MV-4-11 (cell line): Measurements from ENCODE around the gene POLR3H.
A peak's percentile ranks its signal among the peaks of the same experiment; 100 is the strongest.

Experiments used
- DNase-seq: peaks from one replicate; lab custom pipeline; 2025; lab: John Stamatoyannopoulos, UW

Gene POLR3H

GRCh38 chr22:41535244-41535643, 9.0 kb downstream of the POLR3H start:
- DNase-seq: peak; percentile 45

- DNase-seq: no peak
Measured at GRCh38 chr22:41534219-41534618, 10.1 kb downstream of the POLR3H start.

GRCh38 chr22:41532908-41533825, 11.1 kb downstream of the POLR3H start:
- DNase-seq: peak; percentile 46

DNA sequence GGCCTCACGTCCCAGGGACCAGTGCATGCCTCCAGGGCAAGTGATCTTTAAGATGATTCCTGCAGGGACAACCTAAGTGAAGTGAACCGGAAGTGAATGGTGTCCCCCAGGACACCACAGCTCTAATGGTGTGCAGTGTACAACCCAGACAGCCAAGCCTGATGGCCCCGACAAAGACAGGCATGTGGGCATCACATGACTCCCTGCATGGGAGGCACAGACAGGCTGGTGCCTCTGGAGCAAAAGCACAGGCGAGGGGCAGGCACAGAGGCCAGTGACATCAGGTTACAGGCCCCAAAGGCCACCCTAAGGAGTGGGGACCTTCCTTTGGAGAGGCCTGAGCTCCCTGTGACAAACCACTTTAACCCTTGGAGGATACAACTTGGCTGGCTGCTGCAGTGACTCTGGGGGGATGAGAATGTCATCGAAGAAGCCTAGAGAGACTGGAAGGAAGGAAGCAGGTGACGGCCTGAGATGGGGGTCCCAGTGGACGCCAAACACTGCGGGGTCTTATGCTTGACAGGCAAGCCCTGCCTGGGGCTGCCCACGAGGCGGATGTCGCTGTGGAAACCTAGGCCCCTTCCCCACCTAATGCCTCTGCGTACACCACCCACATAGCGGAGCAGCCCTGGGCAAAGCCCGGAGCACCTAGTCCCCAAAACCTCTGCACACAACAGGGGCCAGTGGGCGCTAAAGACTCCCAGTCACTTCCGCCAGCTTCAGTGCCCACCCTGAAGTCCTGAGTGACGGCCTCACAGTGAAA, 12.4 kb downstream of the POLR3H start:
- no peak for DNase-seq

DNA sequence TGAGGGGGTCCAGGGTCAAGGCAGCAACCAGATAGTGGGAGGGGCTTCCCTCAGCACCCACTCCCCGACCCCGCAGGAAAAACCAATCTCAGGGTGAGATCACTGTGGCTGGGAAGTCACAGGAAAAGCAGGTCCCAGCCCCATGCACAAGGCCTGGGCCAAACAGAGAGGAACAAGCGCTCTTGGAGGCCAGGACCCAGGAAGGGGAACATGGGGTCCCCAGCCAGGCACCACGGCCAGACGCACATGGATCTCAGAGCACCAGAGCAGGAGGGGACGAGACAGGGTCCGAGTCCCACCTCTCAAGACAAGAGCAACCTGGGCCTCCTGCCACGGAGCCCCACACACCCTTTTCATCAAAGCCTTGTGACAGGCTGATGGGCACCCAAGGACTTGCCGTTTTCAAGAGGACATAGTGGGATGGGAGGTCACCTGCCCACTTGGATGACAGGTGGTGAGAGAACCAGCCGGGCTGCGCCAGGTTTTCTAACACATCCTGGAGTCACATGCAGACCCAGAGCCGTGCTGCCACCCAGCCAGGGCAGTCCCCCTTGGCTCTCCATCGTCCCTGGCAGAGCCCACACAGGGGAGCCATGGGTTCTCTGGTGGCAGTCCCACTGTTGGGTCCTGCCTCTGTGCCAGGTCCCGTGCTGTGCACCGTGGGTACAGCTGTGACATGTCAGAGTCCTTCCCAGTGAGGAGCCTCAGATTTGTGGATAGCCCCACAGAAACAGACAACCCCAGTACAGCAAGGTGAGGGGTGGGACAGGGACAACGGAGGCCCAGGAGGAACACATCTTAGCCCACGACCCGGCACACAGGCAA, 13.2 kb downstream of the POLR3H start:
- no peak for DNase-seq

DNA sequence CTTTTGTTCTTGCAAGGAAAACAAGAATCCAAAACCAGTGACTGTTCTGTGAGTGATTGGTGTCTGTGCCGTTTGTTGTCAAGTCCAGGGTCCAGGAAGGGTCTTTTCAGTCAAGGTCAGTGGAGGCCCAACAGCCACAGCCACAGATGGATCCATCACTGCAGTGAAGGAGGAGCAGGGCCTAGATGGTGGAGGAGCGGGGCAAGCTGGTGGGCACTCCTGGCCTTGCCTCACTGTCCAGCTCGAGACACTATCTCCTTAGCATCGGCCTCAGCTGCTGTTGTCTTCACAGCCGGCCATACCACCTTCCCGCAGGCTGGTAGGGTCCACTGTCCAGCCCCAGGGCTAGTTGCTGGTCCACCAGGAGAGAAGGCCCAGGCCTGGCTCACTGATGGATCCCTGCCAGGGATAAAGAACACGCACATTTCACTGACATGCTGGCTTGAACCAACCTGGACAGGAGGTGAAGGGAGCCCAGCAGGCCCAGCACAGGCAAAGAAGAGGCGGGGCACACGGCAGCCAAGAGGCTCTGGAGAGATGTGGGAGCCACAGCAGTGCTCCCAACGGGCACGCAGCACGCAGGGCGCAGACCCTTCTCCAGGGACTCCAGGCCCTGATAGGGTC, 15.2 kb downstream of the POLR3H start:
- DNase-seq: no peak

DNA sequence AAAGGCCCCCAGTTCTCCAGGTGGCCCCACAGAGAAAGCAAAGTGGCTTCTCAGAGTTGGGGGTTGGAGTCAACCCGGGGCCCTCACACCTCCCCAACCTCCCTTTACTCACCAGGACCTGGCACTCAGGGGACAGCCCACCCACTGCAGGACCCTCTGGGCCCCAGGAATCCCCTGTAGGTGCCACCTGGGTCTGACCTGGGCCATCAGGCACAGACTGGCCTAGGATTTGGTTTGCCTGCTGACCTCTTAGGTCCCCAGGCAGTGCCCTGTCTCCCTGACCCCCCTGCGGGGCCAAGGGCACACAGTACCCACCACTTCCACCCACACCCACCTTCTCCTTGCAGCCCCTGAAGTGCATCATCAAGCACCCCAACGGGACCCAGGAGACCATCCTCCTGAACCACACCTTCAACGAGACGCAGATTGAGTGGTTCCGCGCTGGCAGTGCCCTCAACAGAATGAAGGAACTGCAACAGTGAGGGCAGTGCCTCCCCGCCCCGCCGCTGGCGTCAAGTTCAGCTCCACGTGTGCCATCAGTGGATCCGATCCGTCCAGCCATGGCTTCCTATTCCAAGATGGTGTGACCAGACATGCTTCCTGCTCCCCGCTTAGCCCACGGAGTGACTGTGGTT, 16.0 kb downstream of the POLR3H start:
- DNase-seq: no peak

- DNase-seq: peak; percentile 23
Measured at GRCh38 chr22:41526830-41527799, 17.2 kb downstream of the POLR3H start.

DNA sequence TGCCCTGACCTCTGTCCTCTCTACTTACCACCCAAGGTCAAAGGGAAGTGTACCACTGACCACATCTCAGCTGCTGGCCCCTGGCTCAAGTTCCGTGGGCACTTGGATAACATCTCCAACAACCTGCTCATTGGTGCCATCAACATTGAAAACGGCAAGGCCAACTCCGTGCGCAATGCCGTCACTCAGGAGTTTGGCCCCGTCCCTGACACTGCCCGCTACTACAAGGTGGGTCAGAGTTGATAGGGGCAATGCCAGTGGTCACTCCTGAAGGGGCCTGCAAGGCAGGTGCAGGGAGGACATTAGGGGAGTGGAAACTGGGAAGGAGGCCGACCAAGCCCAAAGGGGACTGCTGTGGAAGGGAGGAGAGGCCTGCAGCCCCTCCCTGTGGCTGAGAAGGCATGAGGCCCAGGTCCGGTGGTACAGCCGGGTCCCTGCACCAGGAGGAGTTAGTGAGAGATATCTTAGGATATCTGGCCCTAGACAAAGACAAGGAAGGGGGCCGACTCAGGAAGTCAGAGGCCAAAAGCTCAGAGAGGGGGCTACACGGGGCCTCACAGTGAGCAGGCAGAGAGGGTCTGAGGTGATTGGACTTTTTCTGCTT, 17.9 kb downstream of the POLR3H start:
- no peak for DNase-seq

DNA sequence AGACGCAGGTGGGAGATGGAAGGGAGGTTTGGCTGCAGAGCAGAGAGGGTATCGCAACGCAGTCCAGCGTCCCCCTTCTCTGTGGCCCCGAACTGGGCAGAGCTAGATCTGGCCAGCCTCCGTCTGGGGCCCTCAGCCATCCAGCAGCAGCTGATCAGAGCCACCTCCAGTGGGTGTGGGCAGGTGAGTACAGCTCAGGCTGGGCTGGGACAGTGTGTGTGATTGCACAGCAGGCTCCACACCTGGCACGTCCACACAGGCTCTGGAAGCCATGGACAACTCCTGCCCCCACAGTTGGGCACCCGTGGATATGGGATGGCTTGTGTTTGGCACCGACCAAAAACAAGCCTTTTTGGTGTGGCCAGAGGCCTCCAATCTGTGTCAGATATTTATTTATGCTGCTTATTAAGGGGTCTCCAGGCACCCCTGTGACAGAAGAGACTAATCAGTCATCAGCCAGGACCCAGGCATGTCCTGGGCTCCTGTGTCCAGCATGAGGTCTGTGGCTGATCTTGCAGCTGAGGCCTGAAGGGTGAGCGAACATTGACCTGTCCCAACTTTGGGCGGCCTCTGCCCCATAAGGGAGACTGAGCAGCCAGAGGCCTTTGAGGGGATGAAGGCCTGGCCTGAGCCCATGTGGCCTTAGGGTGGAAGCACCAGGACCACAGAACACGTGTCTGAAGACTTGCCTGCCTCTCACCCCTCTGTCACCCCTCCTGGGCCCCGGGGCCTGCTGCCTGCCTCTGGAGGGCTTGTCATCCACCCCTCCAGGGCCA, 18.6 kb downstream of the POLR3H start:
- DNase-seq: no peak

- DNase-seq: peak; percentile 48
Measured at GRCh38 chr22:41524809-41525449, 19.3 kb downstream of the POLR3H start.

- no peak for DNase-seq
Measured at GRCh38 chr22:41524251-41524661, 20.0 kb downstream of the POLR3H start.

DNA sequence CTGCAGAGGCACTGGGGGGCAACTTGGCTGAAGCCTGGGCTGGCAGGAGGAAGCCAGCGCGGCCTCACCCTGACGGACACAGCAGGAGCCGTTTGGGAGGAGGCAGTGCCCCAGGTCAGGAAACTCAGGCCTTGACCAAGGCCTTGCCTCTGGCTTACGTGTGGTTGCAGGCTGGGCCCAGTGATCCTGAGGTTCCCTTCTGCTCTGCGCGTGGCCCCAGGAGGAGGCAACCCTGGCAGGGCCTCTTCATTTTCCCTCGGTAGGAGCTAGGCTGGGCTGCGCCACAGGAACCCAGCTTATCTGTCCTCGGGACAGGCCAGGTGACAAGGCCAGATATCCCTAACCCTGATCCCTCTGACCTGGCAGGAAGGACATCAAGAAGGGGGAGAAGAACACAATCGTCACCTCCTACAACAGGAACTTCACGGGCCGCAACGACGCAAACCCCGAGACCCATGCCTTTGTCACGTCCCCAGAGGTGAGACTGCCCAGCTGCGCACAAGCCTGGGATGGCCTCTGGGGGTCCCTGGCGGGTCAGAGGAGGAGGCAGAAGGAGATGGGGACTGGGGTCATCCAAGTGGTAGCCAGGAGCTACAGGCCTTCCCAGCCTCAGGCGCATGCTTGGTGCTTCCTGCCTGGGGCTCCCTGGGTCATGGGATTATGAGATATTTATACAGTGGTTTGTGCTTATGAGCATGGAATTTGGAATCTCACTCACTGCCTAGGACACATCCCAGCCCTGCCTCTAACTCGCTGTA, 20.6 kb downstream of the POLR3H start:
- DNase-seq: no peak

GRCh38 chr22:41522813-41523212, 21.5 kb downstream of the POLR3H start:
- no peak for DNase-seq

- DNase-seq: no peak
Measured at GRCh38 chr22:41521126-41521525, 23.1 kb downstream of the POLR3H start.

DNA sequence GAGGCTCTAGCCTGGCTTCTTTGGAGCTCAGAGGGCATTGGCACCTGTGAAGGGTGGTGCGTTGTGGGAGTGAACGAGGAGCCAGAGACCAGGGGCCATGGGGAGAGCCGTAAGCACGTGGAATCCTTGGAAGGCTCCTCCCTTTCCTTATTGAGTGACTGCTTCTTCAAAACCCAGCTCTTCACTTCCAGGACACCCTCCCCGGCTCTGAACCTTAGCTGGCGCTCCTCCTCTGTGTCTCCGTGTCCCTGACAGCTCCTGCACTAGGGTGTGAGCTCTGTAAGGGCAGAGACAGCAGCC, 26.3 kb downstream of the POLR3H start:
- DNase-seq: no peak

- DNase-seq: peak; percentile 17
Measured at GRCh38 chr22:41517172-41518047, 26.9 kb downstream of the POLR3H start.
